RKO (cell line): ENCODE measurements around the gene SLC20A1.
"Not testable (repeated sequence)": the region's sequence is repeated elsewhere in the genome, so short reads cannot be mapped to it uniquely, and the experiment has no call there.

Experiments used
- DNase-seq: peaks from one replicate; pipeline ENCODE4 v3.0.0-alpha.2; 2016; ENCODE audit warnings: low spot score

The SLC20A1 gene

DNA sequence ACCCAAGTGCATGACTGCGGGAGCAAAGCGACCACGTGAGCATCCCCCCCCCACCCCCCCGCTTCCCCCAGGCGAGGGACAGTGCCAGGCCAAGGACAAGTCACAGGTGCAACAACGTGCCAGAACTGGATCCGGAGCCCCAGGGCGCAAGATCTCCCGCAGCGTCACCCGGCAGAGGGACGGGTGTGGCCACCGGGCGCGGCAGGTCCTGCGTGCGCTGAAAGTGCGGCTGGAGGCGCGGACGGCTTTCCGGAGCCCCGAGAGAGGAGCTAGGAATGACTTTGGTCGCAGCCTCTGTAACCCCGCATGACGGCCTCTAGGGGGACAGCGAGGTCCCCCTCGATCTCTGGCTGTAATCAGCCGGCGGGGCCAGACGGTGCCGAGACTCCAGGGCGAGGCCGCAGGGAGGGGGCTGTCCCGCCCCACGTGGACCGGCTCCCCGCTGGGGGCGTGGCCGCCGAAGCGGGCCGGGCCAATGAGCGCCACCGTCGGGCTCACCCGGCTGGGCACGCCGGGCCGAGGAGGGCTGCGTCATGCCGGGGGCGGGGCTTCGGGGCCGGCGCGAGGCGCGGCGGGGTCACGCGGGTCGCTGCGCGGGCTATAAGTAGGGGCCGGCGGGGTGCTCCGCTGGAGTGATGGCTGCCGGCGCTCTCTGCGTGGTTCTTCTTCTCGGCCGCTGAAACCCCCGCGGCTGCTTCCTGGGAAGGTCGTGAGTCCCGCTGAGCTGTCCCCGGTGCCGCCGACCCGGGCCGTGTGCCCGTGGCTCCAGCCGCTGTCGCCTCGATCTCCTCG is at the start of gene SLC20A1:
Gene SLC20A1 (plus strand): TSS at position 630 of the 792 bp plus-strand sequence. CDS start 890 bp downstream, outside the sequence.
- peak; percentile 95 for DNase-seq

DNA sequence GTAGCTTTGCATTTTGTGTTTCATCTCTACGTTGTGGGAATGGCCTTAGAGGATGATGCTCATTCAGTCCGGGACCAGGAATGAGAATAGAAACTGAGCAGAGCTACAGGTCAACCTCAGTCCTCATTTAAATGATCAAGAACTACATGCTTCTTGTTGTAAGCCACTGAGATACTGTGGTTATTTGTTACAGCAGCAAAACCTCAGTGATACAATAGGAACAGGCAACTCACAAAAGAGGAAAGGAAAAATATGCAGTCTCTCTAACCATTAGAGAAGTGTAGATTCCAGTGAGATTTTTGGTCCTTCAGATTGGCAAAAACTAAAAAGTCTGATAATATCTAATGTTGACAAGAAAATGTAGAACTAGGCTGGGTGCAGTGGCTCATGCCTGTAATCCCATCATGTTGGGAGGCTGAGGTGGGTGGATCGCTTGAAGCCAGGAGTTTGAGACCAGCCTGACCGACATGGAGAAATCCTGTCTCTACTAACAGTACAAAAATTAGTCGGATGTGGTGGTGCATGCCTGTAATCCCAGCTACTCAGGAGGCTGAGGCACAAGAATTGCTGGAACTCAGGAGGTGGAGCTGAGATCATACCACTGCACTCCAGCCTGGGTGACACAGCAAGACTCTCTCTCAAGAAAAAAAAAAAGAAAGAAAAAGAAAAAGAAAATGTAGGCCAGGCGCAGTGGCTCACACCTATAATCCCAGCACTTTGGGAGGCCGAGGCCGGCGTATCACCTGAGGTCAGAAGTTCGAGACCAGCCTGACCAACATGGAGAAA is 48.0 kb upstream of the SLC20A1 start:
- no peak for DNase-seq

- DNase-seq: no peak
Measured at GRCh38 chr2:112600634-112601033, 45.1 kb upstream of the SLC20A1 start.

- DNase-seq: no peak
Measured at GRCh38 chr2:112601754-112602153, 44.0 kb upstream of the SLC20A1 start.

DNA sequence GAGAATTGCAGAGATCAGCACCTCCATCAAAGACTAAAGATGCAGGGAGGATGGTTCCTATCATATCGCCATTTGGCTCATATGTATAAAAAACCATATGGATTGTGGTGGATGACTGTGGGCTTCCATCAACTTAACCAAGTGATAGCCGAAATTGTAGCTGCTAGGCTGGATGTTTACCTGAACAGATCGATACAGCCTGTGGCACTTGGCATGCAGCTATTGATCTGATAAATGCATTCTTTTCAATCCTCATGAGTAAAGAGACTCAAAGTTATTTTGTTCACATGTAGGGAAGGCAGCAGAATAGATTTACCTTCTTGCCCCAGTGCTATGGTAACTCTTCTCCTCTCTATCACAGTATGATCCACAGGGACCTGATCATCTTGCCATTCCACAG is 42.8 kb upstream of the SLC20A1 start:
- no peak for DNase-seq

DNA sequence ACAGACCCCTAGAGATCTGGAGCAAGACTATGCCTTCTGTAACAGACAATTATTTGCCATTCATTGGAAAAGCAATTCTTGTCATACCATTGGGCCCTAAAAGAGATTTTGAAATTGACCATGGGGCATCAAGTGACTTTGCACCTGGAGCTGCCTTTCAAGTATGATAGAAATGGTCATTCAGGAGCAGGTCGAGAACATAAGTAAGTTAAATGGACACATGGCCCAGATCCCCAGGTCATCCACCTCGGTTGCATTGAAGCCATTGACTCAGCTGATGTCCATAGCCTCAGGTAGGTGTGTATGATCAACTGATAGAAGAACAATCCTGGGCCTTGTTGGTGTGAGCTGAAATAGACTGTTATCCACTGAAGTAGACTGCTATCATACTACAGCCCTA is 42.0 kb upstream of the SLC20A1 start:
- DNase-seq: no peak

DNA sequence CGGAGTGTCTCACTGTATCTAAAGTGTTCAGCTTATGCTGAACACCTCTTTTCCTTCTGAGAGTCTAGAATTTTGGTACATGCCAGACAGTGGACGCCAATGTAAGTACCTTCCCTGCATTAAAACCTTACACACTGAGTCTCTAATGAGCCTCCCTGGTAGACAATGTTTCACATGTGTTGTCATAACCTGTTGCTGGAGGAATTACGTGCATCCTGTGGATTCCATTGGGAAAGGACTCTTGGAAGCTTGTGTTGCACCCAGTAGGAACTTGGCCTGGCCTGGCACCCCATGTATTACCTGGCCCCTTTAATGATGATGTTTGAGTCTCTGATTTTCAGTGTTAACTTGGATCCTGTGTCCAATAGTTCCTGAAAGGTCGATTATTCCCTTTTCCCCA is 40.8 kb upstream of the SLC20A1 start:
- DNase-seq: no peak

GRCh38 chr2:112605926-112606325 is 39.8 kb upstream of the SLC20A1 start:
- DNase-seq: no peak

DNA sequence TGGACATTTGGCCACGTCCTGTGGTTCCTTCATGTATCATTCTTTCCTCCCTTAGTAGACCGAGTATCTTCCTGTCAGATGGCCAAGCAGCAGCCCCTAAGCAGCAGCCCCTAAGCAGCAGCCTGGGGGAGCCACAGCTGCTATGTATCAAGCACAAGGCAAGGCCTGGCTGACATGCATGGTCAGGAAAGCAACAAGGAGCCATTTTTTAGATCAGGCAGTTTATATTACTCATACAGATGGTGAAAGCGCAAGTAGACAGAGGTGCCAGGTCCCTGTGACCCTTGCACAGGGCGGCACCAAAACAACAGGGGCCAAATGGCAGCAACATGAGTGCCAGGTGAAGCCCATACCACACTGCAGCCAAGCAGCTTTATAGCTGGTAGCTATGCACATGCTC is 39.2 kb upstream of the SLC20A1 start:
- no peak for DNase-seq

GRCh38 chr2:112607680-112608438 is 37.9 kb upstream of the SLC20A1 start:
- DNase-seq: no peak

GRCh38 chr2:112609320-112609719 is 36.4 kb upstream of the SLC20A1 start:
- not testable (repeated sequence) for DNase-seq

DNA sequence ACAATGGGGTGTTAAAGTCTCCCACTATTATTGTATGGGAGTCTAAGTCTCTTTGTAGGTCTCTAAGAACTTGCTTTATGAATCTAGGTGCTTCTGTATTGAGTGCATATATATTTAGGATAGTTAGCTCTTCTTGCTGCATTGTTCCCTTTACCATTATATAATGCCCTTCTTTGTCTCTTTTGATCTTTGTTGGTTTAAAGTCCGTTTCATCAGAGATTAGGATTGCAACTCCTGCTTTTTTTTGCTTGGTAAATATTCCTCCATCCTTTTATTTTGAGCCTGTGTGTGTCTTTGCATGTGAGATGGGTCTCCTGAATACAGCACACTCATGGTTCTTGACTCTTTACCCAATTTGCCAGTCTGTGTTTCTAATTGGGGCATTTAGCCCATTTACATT is 33.5 kb upstream of the SLC20A1 start:
- DNase-seq: not testable (repeated sequence)

DNA sequence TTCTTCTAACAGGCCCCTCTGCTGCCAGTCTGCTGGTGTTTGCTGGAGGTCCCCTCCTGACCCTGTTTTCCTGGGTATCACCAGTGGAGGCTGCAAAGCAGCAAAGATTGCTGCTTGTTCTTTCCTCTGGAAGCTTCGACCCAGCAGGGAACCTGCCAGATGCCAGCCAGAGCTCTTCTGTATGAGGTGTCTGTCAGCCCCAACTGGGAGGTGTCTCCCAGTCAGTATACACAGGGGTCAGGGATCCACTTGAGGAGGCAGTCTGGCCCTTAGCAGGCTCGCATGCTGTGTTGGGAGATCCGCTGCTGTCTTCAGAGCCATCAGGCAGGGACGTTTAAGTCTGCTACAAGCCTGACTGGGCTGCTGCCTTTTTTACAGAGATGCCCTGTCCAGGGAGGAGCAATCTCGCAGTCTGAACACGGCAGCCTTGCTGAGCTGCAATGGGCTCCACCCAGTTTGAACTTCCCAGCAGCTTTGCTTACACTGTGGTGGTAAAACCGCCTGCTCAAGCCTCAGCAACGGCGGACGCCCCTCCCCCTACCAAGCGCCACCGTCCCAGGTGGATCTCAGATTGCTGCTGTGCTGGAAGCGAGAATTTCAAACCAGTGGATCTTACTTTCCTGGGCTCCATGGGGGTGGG is 31.4 kb upstream of the SLC20A1 start:
- DNase-seq: no peak

GRCh38 chr2:112615051-112615450 is 30.7 kb upstream of the SLC20A1 start:
- no peak for DNase-seq

- DNase-seq: not testable (repeated sequence)
Measured at GRCh38 chr2:112615798-112616197, 29.9 kb upstream of the SLC20A1 start.

- no peak for DNase-seq
Measured at GRCh38 chr2:112618383-112618782, 27.4 kb upstream of the SLC20A1 start.

DNA sequence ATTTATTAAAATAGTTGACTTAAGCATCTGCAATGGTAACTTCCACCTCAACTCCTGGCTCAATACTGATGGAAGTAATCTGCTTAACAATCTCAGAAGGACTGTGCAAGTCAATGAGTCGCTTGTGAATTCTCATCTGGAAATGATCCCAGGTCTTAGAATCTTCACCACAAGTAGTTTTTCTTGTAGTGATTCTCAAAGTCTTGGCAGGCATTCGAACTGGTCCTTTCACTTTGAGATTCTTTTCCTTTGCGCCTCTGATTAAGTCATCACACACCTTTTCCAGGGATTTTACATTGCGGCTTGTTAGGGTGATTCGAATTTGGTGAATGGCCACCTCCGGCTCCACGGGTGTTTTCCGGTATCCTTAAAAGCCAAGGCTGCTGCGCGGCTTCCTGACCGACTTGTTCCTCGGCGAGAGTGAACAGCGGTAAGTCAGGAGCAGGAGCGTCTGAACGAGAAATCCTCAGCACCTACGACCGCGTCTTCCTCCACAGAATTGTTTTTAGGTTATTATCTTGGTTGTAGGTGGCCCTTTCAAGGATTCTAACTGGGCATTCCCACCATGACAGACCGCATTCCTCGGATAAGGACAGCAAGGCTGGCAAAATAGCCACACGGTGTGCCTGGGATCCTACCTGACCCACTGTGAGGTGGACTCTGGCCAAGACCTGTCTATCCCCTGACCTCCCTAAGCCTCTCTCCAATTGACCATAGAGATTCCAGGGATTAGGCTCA is 23.8 kb upstream of the SLC20A1 start:
- DNase-seq: no peak

DNA sequence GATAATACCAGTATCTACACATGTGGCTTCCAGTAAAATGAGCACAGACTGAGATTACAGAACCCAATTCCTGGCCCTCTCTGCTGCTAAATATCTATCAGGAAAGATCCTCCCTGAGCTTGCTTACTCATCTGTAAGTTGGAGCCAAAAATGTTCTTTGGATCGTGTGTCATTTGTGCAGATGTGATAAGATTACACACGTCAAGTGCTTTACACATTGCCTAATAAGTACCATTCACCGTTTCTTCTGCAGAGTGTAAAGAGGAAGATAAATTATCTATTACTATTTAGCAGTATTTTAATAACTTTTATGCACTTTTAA is 23.2 kb upstream of the SLC20A1 start:
- peak; percentile 67 for DNase-seq

DNA sequence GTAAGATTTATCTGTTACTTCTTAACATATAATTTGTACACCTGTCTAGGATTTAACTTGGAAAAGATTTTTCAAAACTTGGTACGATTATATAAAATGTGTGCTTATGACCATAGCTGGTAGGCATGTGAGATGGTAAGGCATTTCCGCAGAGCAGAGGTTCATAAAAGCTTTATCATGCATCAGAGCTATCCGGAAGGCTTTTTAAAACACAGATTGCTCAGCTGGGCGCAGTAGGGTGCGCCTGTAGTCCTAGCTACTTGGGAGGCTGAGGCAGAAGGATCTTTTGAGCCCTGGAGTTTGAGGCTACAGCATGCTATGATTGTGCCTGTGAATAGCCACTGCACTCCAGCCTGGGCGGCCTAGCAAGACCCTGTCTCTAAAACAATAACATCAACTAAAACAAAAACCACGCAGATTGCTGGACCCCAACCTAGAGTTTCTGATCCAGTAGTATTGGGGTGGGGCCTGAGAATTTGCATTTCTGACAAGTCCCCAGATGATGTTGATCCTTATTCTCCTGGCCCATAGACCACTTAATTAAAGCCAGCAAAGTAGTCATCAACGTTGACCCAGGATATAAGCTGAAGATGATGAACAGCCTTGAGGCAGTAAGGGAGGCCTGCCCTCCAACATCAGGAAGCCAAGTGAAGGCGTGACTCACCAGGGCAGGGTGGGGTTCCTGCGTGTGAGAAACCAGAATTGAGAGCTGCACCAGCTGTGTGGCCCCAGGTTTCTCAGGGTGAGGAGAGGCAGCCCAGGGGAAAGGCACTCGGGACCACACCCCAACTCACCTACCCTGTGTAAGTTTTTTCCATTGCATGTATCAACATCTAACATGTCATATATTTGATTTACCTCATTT is 21.6 kb upstream of the SLC20A1 start:
- peak; percentile 41 for DNase-seq

DNA sequence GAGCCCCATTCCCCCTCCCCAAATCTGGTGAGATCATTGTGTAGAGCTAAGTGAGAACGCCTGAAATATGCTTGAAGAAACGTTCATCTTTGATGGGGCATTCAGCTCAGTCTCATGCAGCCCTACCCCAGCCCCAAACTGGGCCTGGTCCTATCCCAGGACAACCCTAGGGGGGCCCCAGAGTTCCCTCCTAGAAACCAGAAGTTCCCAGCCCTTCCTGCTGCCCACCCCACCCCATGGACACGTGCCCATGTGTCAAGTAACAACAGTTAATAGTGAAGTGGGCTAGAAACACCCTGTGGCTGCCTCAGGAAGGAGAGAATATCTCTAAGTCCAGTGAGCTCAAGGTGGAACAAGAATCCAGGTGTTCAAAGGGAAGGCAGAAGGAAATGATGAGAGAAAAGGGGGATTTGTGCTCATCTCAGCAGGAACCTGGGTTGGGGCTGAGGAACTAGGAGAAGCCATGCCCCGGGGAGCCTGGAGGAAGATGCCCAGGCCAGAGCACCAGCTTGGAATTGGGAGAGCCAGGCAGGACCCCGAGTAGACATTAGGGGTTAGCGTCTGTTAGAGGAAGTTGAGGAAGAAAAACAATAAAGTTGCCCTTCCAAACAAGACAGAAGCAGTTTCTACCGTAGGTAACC is 20.1 kb upstream of the SLC20A1 start:
- no peak for DNase-seq
